ENCODE data around the gene SUSD1. TPM values are rescaled to one million over a fixed set of nuclear protein-coding genes. Genes with fewer than 3 reads are reported as not detected.

The SUSD1 gene
- total RNA-seq, 1 donor from 2014 or later, result 19.9 TPM

DNA sequence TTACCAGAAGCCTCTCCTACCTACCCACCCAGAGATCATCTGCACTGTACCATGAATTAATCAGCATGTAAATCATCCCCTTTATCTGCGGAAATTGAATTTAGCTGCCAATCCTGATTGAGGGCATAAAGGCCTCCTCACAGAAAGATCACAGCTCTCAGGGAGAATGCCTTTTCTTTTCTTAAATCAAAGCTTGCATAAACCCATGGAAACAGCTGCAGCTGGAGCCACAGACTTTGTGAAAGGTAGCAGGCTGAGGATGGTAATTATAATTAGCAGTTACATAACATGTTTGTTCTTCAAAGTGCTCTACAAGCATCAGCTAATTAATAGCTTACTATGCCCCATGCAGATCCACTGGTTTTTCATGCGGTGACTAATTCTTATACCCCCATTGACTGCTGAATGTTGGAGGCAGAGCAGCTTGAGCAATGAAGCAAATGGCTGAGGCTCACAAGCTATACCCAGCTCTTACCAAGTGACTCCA lies 54.6 kb downstream of the SUSD1 start:
- peaks cover 1% of the 10 kb centered on the region for H3K9me3 Mint-ChIP-seq (ENCODE audit: unreplicated experiment)
- no peak overlapping the region for H3K27ac Mint-ChIP-seq (ENCODE audit: unreplicated experiment)
- H3K4me1 Mint-ChIP-seq (ENCODE audit: low read depth, unreplicated experiment), result no peaks in the 10 kb centered on the region
- TF ChIP-seq, protein P1, sequence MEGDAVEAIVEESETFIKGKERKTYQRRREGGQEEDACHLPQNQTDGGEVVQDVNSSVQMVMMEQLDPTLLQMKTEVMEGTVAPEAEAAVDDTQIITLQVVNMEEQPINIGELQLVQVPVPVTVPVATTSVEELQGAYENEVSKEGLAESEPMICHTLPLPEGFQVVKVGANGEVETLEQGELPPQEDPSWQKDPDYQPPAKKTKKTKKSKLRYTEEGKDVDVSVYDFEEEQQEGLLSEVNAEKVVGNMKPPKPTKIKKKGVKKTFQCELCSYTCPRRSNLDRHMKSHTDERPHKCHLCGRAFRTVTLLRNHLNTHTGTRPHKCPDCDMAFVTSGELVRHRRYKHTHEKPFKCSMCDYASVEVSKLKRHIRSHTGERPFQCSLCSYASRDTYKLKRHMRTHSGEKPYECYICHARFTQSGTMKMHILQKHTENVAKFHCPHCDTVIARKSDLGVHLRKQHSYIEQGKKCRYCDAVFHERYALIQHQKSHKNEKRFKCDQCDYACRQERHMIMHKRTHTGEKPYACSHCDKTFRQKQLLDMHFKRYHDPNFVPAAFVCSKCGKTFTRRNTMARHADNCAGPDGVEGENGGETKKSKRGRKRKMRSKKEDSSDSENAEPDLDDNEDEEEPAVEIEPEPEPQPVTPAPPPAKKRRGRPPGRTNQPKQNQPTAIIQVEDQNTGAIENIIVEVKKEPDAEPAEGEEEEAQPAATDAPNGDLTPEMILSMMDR (IDR thresholded peaks at IDR 0.05; ENCODE audit: partially characterized antibody, unreplicated experiment), result no peak
- H3K27me3 Mint-ChIP-seq (ENCODE audit: unreplicated experiment), result peaks cover 2% of the 10 kb centered on the region
- H3K4me3 Mint-ChIP-seq (ENCODE audit: unreplicated experiment), result no peak overlapping the region
- no peak for DNase-seq
- H3K36me3 Mint-ChIP-seq (ENCODE audit: unreplicated experiment), result peaks cover 8% of the 10 kb centered on the region

DNA sequence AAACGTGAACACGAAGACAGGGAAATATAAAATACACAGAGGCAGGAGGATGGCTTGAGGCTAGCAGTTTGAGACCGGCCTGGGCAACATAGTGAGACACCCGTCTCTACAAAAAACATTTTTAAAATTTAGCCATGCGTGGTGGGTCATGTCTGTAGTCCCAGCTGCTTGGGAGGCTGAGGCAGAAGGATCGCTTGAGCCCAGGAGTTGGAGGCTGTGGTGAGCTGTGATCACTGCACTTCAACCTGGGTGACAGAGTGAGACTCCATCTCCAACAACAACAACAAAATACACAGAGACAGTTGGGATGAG lies 55.1 kb downstream of the SUSD1 start:
- TF ChIP-seq, protein P1 (IDR thresholded peaks at IDR 0.05; ENCODE audit: partially characterized antibody, unreplicated experiment), result no peak
- DNase-seq, result no peak
- Mint-ChIP-seq H3K4me3 (ENCODE audit: unreplicated experiment) (no peak overlapping the region), H3K9me3 (ENCODE audit: unreplicated experiment) (peaks cover 1% of the 10 kb centered on the region), H3K27me3 (ENCODE audit: unreplicated experiment) (peaks cover 2% of the 10 kb centered on the region), H3K27ac (ENCODE audit: unreplicated experiment) (no peak overlapping the region), H3K36me3 (ENCODE audit: unreplicated experiment) (peaks cover 8% of the 10 kb centered on the region), H3K4me1 (ENCODE audit: low read depth, unreplicated experiment) (no peaks in the 10 kb centered on the region)

DNA sequence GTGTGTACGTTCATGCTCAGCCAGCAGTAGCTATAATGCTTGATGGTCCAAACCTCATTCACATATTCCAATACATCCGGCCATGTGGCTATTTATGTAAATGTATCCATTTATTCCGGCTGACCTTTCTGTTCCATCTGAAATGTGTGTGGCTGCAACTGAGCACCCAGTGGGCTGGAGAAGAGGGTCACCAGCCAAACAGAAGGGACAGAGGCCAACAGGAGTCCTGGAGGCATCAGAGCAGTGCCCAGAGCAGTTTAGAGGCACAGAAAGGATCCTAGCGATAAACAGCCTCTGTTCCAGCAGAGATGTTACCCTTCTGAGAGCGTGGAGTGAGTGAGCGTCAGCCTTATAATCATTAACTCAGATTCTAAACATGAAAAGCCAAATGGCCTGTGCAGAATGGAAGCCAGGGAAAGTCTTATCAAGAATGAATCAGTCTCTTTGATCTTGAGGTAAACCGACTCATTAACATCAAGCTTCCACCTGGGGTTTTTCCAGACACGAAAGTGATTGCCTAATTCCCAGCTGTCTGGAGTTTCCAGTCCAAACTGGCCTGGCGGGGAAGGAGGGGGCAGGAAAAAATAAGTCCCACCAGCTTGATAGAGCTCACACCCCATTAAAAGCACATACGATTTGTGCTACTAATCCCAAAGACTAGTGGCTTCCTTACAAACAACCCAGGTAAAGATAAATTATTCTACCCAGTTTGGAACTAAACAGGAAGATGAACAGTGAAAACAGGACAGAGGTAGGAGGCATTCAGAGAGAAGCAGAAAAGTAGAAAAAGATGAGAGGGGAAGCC lies 55.7 kb downstream of the SUSD1 start:
- peaks cover 2% of the 10 kb centered on the region for H3K27me3 Mint-ChIP-seq (ENCODE audit: unreplicated experiment)
- no peak overlapping the region for H3K4me3 Mint-ChIP-seq (ENCODE audit: unreplicated experiment)
- no peak for DNase-seq
- H3K4me1 Mint-ChIP-seq (ENCODE audit: low read depth, unreplicated experiment), result no peaks in the 10 kb centered on the region
- TF ChIP-seq, protein P1 (IDR thresholded peaks at IDR 0.05; ENCODE audit: partially characterized antibody, unreplicated experiment), result no peak
- H3K9me3 Mint-ChIP-seq (ENCODE audit: unreplicated experiment), result peaks cover 1% of the 10 kb centered on the region
- no peak overlapping the region for H3K27ac Mint-ChIP-seq (ENCODE audit: unreplicated experiment)
- H3K36me3 Mint-ChIP-seq (ENCODE audit: unreplicated experiment), result peaks cover 8% of the 10 kb centered on the region

DNA sequence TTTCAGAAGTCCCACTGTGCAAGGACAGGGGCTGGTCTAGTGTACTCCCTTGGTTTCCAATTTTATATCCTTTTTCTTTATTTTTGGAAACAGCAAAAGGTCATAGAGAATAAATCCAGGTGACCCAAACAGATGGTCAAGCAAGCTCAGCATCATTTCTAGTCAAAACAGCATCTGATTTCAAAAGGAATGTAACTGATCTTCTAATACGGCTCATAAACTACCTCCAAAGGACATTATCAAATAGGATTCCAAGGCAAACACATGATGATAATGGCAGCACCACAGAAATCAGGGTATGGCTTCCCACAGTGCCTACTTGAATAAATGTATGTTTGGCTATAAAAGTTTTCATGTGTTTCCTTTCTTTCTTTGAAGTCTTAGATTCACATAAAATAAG lies 57.1 kb downstream of the SUSD1 start:
- no peaks in the 10 kb centered on the region for H3K4me1 Mint-ChIP-seq (ENCODE audit: low read depth, unreplicated experiment)
- H3K36me3 Mint-ChIP-seq (ENCODE audit: unreplicated experiment), result peaks cover 6% of the 10 kb centered on the region
- peaks cover under 1% of the 10 kb centered on the region for H3K9me3 Mint-ChIP-seq (ENCODE audit: unreplicated experiment)
- no peak overlapping the region for H3K4me3 Mint-ChIP-seq (ENCODE audit: unreplicated experiment)
- peaks cover 2% of the 10 kb centered on the region for H3K27me3 Mint-ChIP-seq (ENCODE audit: unreplicated experiment)
- no peak overlapping the region for H3K27ac Mint-ChIP-seq (ENCODE audit: unreplicated experiment)
- TF ChIP-seq, protein P1 (IDR thresholded peaks at IDR 0.05; ENCODE audit: partially characterized antibody, unreplicated experiment), result no peak
- no peak for DNase-seq

DNA sequence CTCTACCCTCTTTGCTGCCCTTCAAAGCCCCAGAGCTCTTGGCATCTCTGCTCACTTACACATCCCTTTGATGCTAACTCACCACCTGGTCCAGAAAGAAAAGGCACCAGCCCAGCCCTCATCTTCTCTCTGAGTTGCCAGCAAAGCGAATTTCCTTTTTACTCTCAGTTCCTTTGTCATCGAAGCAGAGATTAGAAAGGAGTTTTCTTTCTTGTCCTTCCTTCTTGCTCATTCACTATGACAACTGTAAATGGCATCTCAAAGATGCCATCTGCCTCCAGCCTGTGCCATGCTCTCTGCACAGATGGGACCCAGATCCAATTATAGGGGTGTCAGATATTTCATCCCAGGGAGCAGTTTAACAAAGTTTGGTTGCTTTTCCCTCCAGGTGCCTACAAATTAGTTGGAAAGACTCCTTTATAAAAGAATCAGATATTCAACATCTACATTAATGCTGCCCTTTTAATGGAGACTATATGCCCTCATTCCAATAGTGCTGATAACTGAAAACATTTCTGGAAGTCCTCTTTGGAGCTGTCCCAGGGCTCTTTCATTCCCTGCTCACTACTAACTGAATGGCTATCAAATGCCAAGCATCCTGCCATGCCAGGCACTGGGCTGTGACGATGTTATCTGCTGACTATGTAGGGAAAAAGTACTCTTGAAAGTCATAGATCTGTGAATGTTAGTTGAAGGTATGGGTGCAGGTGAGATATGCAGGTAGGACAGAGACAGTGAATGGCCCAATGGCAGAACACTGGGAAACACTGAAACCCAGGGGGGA lies 58.9 kb downstream of the SUSD1 start:
- no peak for DNase-seq
- H3K4me3 Mint-ChIP-seq (ENCODE audit: unreplicated experiment), result no peak overlapping the region
- H3K4me1 Mint-ChIP-seq (ENCODE audit: low read depth, unreplicated experiment), result no peaks in the 10 kb centered on the region
- TF ChIP-seq, protein P1 (IDR thresholded peaks at IDR 0.05; ENCODE audit: partially characterized antibody, unreplicated experiment), result no peak
- no peaks in the 10 kb centered on the region for H3K9me3 Mint-ChIP-seq (ENCODE audit: unreplicated experiment)
- H3K27ac Mint-ChIP-seq (ENCODE audit: unreplicated experiment), result peak overlapping the region; percentile 2
- H3K27me3 Mint-ChIP-seq (ENCODE audit: unreplicated experiment), result no peaks in the 10 kb centered on the region
- H3K36me3 Mint-ChIP-seq (ENCODE audit: unreplicated experiment), result no peaks in the 10 kb centered on the region
